ENCODE results near the gene NCAPH2.

Gene NCAPH2

GRCh38 chr22:50474710-50475651 lies 33.0 kb upstream of the NCAPH2 start, which contains the start of gene SBF1:
Gene SBF1 (minus strand): TSS chr22:50475035. CDS start chr22:50474840, 195 bp downstream.
- DNase-seq (ENCODE audit: low read depth): peak; percentile 81

- DNase-seq (ENCODE audit: low read depth): no peak
These were observed 32.4 kb upstream of the NCAPH2 start for GRCh38 chr22:50475652-50476002.

GRCh38 chr22:50476868-50477267 lies 31.2 kb upstream of the NCAPH2 start:
- no peak for DNase-seq (ENCODE audit: low read depth)

- DNase-seq (ENCODE audit: low read depth): no peak
These were observed 30.1 kb upstream of the NCAPH2 start for GRCh38 chr22:50477923-50478322.

GRCh38 chr22:50479721-50480120 lies 28.3 kb upstream of the NCAPH2 start:
- no peak for DNase-seq (ENCODE audit: low read depth)

- DNase-seq (ENCODE audit: low read depth): no peak
These were observed 27.0 kb upstream of the NCAPH2 start for GRCh38 chr22:50481045-50481439.

GRCh38 chr22:50481440-50482106 lies 26.5 kb upstream of the NCAPH2 start, which contains the start of gene ADM2:
Gene ADM2 (plus strand): TSS chr22:50481543. CDS start chr22:50481848, 305 bp downstream.
- DNase-seq (ENCODE audit: low read depth): peak; percentile 41

GRCh38 chr22:50482107-50483074 lies 25.6 kb upstream of the NCAPH2 start:
- no peak for DNase-seq (ENCODE audit: low read depth)

- DNase-seq (ENCODE audit: low read depth): no peak
These were observed 24.9 kb upstream of the NCAPH2 start for GRCh38 chr22:50483106-50483505.

GRCh38 chr22:50483556-50483955 lies 24.5 kb upstream of the NCAPH2 start:
- DNase-seq (ENCODE audit: low read depth): no peak

GRCh38 chr22:50483977-50484853 lies 23.8 kb upstream of the NCAPH2 start:
- no peak for DNase-seq (ENCODE audit: low read depth)

GRCh38 chr22:50485221-50486131 lies 22.5 kb upstream of the NCAPH2 start:
- no peak for DNase-seq (ENCODE audit: low read depth)

GRCh38 chr22:50486561-50487289 lies 21.3 kb upstream of the NCAPH2 start, which contains the start of gene MIOX:
Gene MIOX (plus strand): TSS chr22:50486859. CDS start chr22:50486898, 39 bp downstream.
- no peak for DNase-seq (ENCODE audit: low read depth)

GRCh38 chr22:50487290-50488005 lies 20.6 kb upstream of the NCAPH2 start:
- no peak for DNase-seq (ENCODE audit: low read depth)

GRCh38 chr22:50488006-50488677 lies 19.9 kb upstream of the NCAPH2 start:
- no peak for DNase-seq (ENCODE audit: low read depth)

GRCh38 chr22:50488886-50489285 lies 19.1 kb upstream of the NCAPH2 start:
- no peak for DNase-seq (ENCODE audit: low read depth)

GRCh38 chr22:50489363-50490243 lies 18.4 kb upstream of the NCAPH2 start:
- DNase-seq (ENCODE audit: low read depth): no peak
